BJ (cell line): ENCODE results near the gene L1CAM. TPM values are rescaled to one million over a fixed set of nuclear protein-coding genes. Genes with fewer than 3 reads are reported as not detected.

Experiments
- CTCF ChIA-PET: fragments of 350-600 bp; formaldehyde crosslinking; extraction: SDS; loops from one replicate; lab custom pipeline; 2021; ENCODE audit warnings: antibody characterized with exemption, inconsistent platforms; lab: Yijun Ruan, JAX
- POLR2A ChIA-PET: fragments of 300-600 bp; sonication (Branson Sonifier 250); formaldehyde crosslinking; extraction: SDS; loops from one replicate; lab custom pipeline; 2021; ENCODE audit warnings: antibody characterized with exemption; lab: Charles Lee
- DNase-seq: peaks from one replicate; pipeline ENCODE4 v3.0.0-alpha.2; 2011; ENCODE audit warnings: low read depth
- H3K27me3 ChIP-seq: 2 replicates; pipeline ENCODE4 v1.6.0; 2011; ENCODE audit warnings: low read length; ENCODE audit not compliant: control insufficient read depth, insufficient read depth
- H3K36me3 ChIP-seq: 2 replicates; pipeline ENCODE4 v1.5.1; 2011; ENCODE audit warnings: low read length; ENCODE audit not compliant: control insufficient read depth, insufficient read depth
- H3K4me3 ChIP-seq: 2 replicates; pipeline ENCODE4 v1.5.1; 2011; ENCODE audit warnings: low read depth, mild to moderate bottlenecking, control low read depth, low read length
- polyA minus RNA-seq: library from RNA; depleted of rRNA, polyadenylated mRNA; stranded (reverse); fragments of >200 nt; gene quantifications from 2 replicates; pipeline ENCODE4 v1.2.3, GENCODE V29; 2011; rRNA and poly(A)+ RNA removed
- polyA plus RNA-seq: library from polyadenylated mRNA; depleted of rRNA; stranded (reverse); fragments of >200 nt; gene quantifications from 2 replicates; pipeline ENCODE4 v1.2.3, GENCODE V29; 2011; rRNA removed
- TF ChIP-seq, protein P1 (sequence below): IDR thresholded peaks from 2 replicates; pipeline ENCODE4 v1.5.1; 2011; ENCODE audit warnings: low read depth, mild to moderate bottlenecking, control low read depth, inconsistent platforms, low read length, moderate library complexity; ENCODE audit not compliant: insufficient read depth

L1CAM gene, protein sequence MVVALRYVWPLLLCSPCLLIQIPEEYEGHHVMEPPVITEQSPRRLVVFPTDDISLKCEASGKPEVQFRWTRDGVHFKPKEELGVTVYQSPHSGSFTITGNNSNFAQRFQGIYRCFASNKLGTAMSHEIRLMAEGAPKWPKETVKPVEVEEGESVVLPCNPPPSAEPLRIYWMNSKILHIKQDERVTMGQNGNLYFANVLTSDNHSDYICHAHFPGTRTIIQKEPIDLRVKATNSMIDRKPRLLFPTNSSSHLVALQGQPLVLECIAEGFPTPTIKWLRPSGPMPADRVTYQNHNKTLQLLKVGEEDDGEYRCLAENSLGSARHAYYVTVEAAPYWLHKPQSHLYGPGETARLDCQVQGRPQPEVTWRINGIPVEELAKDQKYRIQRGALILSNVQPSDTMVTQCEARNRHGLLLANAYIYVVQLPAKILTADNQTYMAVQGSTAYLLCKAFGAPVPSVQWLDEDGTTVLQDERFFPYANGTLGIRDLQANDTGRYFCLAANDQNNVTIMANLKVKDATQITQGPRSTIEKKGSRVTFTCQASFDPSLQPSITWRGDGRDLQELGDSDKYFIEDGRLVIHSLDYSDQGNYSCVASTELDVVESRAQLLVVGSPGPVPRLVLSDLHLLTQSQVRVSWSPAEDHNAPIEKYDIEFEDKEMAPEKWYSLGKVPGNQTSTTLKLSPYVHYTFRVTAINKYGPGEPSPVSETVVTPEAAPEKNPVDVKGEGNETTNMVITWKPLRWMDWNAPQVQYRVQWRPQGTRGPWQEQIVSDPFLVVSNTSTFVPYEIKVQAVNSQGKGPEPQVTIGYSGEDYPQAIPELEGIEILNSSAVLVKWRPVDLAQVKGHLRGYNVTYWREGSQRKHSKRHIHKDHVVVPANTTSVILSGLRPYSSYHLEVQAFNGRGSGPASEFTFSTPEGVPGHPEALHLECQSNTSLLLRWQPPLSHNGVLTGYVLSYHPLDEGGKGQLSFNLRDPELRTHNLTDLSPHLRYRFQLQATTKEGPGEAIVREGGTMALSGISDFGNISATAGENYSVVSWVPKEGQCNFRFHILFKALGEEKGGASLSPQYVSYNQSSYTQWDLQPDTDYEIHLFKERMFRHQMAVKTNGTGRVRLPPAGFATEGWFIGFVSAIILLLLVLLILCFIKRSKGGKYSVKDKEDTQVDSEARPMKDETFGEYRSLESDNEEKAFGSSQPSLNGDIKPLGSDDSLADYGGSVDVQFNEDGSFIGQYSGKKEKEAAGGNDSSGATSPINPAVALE
- polyA plus RNA-seq, result 23.5 and 62.0 TPM in 2 replicates
- 34.8 and 60.7 TPM in 2 replicates for polyA minus RNA-seq

DNA sequence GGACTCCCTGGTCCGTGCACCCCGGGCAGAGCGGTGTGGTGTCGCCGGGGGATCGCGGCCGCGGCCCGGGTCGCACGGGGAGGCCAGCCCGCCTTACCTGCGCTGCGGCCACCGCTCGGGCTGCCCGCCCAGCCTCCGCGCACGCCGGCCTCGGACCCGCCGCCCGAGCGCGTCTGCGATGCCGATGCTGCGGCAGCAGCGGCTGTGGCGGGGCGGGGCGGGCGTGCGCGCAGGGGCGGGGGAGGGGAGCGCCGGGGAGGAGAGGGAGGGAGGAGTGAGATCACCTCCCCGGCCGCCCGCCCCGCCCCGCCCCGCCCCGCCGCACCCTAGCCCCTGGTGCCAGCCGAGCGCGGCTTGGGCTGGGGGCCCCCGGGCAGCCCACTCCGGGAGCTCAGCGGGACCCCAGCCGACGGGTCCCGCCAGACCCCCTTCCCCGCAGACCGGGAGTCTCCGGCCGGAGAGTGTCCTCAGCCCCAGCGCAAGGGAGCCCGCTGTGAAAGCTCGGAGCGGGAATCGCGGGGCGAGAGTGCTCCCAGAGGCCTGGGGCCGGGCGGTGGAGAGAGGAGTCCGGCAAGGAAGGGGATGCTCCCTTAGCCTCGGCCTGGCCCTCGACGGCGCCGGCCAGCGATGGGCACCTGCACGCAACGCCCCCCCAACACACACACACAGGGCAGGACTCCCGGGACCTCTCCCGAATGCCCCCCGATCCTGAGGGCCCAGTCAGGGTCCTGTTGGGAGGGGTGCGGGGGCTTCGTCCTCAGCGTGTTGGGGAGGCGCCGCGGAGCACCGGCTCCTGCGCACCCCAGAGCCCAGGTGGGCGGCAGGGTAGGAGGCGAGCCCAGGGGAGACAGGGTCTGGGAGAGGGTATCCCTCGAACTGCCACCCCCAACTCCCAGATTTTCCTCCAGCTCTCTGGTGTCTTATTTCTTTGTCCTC, at the start of gene L1CAM:
L1CAM (minus strand) TSS at position 206 of the 936 bp plus-strand sequence. CDS start 10,337 bp downstream, outside the sequence.
- TF ChIP-seq, protein P1, sequence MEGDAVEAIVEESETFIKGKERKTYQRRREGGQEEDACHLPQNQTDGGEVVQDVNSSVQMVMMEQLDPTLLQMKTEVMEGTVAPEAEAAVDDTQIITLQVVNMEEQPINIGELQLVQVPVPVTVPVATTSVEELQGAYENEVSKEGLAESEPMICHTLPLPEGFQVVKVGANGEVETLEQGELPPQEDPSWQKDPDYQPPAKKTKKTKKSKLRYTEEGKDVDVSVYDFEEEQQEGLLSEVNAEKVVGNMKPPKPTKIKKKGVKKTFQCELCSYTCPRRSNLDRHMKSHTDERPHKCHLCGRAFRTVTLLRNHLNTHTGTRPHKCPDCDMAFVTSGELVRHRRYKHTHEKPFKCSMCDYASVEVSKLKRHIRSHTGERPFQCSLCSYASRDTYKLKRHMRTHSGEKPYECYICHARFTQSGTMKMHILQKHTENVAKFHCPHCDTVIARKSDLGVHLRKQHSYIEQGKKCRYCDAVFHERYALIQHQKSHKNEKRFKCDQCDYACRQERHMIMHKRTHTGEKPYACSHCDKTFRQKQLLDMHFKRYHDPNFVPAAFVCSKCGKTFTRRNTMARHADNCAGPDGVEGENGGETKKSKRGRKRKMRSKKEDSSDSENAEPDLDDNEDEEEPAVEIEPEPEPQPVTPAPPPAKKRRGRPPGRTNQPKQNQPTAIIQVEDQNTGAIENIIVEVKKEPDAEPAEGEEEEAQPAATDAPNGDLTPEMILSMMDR, result no peak
- ChIA-PET CTCF (interaction anchor here (1.0 kb wide), 1 partner anchor 14 kb away, joined by 4 read pairs; no protein-coding TSS in a partner anchor), POLR2A (no interaction called here)
- Histone ChIP-seq H3K27me3 (no peaks in the 10 kb centered on the region), H3K36me3 (peaks cover 1% of the 10 kb centered on the region; the same call in 1 of the 2 replicates), H3K4me3 (peak within 1 kb of the TSS; percentile 56)
- DNase-seq, result no peak

DNA sequence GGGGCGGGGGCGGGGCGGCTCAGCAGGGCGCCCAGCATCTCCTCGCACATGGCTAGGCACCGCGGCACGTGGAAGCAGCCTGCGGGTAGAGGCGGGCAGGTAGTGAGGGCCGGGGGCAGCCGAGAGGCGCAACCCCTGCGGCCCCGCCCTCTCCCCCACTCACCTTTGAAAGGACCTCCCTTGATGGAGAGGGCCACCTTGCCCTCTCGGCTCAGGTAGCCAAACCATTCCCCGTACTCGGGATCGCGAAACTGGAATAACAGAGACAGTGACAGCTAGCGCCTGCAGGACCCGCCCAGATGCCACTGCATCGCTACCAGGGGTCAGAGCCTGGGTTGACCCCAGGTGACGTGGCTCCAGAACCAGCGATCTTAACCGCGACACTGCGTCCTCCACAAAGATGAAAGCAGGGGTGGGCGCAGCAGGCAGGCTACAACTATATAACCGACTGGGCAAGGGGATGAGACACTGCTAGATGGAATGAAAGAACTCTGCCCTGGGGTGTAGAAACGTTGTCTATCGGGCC, 49.4 kb upstream of the L1CAM start:
- CTCF ChIA-PET, result interaction anchor here (3.8 kb wide), 1 partner anchor 12 kb away, joined by 18 read pairs; no protein-coding TSS in a partner anchor
- POLR2A ChIA-PET, result interaction anchor here (0.7 kb wide), 1 partner anchor 160 kb away, joined by 3 read pairs; no protein-coding TSS in a partner anchor
- no peak for DNase-seq
- H3K36me3 ChIP-seq, result peaks cover 6% of the 10 kb centered on the region; the same call in 1 of the 2 replicates
- H3K27me3 ChIP-seq, result no peaks in the 10 kb centered on the region
- TF ChIP-seq, protein P1, result no peak
- H3K4me3 ChIP-seq, result peak overlapping the region; percentile 39

DNA sequence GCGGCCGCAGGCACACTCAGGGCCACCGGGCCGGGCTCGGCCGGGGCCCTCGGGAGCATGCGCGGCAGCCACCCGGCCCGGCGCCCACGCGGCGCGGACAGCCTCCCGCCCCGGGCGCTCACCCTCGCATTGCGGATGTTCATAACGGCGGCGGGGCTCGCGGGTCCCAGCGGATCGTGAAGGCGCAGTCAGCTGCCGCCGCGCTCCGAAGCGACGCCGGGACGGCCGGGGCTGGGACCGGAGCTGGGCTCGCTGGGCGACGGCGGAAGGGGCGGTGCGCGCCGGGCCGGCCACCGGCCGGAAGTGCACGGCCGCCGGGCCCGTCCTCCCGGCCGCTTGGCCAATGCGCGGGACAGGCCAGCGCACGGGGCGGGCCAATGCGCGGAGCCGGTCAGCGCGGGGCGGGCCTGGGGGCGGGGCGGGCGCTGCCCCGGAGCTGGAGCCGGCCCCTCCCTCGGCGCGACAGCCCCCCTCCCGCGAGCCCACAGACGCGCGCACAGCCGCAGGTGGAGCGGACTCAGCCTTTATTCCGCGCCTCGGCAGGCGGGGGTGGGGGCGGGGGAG, 48.9 kb upstream of the L1CAM start, which contains the start of gene NAA10:
NAA10 (minus strand) TSS at position 276 of the 564 bp plus-strand sequence; CDS start at position 143, 133 bp downstream.
- POLR2A ChIA-PET, result interaction anchor here (0.7 kb wide), 1 partner anchor 160 kb away, joined by 3 read pairs; no protein-coding TSS in a partner anchor
- Histone ChIP-seq H3K36me3 (peaks cover 8% of the 10 kb centered on the region), H3K27me3 (no peaks in the 10 kb centered on the region), H3K4me3 (peak within 1 kb of the TSS; percentile 71)
- no peak for DNase-seq
- TF ChIP-seq, protein P1, result no peak
- CTCF ChIA-PET, result interaction anchor here (3.8 kb wide), 1 partner anchor 12 kb away, joined by 18 read pairs; no protein-coding TSS in a partner anchor
